EH (cell line): ENCODE measurements around the gene EFNA3.

Source experiments
- DNase-seq: peaks from one replicate; pipeline ENCODE4 v3.0.0-alpha.2; 2015; ENCODE audit warnings: low read depth

Gene EFNA3

DNA sequence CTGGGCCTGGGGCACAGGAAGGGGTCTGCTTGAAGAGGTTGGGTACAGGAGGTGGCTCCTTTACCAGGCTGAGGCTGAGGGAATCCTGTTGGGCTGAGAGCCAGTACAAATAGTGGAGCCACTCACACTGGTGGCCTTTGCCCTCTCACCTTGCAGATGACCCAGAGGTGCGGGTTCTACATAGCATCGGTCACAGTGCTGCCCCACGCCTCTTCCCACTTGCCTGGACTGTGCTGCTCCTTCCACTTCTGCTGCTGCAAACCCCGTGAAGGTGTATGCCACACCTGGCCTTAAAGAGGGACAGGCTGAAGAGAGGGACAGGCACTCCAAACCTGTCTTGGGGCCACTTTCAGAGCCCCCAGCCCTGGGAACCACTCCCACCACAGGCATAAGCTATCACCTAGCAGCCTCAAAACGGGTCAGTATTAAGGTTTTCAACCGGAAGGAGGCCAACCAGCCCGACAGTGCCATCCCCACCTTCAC is 55.2 kb downstream of the EFNA3 start:
- no peak for DNase-seq

- no peak for DNase-seq
Observed at GRCh38 chr1:155134322-155134721, 55.7 kb downstream of the EFNA3 start.

DNA sequence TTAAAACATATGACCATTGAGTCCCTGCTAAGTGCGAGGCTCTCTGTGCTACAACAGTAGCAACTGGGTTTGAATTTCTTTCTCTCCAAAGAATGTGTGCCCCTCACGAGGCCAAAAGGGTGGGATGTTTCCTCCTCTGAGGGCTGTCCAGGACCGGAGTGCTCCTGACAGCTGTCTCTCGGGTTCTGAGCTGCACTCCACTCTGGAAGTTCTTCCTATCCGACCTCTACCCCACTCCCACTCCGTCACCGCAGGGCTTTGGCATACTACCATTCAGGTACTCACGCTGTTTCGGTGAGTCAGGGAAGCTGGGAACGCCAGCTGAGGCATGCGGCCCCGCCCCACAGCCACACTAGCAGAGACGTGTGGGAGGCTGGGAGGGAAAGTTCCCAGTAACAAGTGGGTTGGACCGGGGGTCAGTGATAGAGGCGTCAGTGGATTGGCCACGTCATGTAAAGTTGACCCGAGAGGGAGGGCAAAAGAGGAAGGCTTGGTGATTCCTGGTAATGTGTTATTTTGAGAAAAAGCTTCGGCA is 56.3 kb downstream of the EFNA3 start:
- DNase-seq, result peak; percentile 94

DNA sequence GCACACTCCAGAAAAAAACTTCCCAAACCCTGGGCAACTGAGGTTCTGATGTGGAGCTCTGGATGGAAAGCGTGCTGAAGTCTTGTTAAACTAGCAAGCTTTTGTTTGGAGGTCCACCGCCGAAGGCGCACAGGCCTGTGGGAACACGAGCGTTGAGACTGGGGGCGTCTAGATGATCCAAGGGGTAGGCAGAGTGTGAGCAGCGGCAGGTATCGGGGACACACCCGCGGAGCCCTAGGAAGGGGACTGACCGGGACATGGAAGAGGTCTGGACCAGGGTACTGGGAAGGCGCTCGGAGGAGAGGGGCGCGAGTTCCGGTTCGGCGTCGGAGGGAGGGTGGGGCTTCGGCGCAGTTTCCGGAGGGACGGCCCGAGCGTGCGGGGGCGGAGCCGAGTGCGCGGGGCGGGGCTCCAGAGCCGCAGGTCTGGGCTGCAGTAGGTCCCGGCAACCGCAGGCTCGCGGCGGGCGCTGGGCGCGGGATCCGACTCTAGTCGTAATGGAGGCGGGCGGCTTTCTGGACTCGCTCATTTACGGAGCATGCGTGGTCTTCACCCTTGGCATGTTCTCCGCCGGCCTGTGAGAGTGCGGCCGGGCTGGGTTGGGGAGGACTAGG is 56.9 kb downstream of the EFNA3 start, which contains the start of gene SLC50A1:
Gene SLC50A1, plus strand, starts transcription at position 438 of the 614 bp plus-strand sequence. Its CDS starts 60 bp downstream, at position 498.
- peak; percentile 94 for DNase-seq

DNA sequence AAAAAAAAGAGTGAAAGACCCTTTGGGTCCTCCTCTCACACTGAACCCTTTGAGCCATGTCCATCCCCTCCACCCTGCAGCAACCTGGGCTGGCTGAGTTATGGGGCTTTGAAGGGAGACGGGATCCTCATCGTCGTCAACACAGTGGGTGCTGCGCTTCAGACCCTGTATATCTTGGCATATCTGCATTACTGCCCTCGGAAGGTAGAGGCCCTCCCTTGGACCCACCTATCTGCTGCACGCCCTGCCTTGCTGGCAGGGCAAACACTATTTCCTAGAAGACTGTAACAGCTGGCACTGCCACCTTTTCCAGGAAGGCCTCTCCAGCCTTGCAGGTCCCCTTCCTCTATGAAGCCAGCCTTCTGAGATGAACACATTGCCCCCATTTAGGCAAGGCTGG is 58.1 kb downstream of the EFNA3 start:
- no peak for DNase-seq
